OCI-LY3 (cell line): ENCODE data around the gene XRCC5.

Experiments
- EZH2phosphoT487 ChIP-seq: fragments of 200-600 bp; shearing (Covaris generic); IDR thresholded peaks from 2 replicates; pipeline ENCODE4 v1.6.1; 2018; ENCODE audit warnings: antibody characterized with exemption, mixed run types, low read depth
- TF ChIP-seq, protein P1 (sequence below): fragments of 200-600, 300-600 bp; sonication (generic); IDR thresholded peaks from 2 replicates; pipeline ENCODE4 v1.5.1; 2014; ENCODE audit warnings: antibody characterized with exemption, low read length, low read depth

DNA sequence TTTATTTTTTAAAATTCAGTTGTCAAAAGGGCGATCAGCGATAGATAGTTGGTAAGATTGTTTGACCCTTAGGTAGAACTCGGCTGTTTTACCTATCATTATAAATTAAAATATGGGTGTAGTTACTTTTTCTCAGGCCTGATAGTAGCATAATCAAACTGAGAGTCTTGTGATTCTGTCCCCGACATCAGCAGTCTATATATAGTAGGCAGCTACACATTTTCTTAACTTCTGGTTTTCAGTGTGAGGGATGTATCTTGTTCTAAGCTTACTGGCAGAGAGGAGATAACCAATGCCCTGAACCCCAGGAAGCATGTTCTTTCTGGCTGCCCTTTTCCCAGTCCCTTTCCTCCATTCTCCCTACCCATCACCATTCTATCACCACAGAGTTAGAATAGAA is 56.6 kb downstream of the XRCC5 start:
- TF ChIP-seq, protein P1, sequence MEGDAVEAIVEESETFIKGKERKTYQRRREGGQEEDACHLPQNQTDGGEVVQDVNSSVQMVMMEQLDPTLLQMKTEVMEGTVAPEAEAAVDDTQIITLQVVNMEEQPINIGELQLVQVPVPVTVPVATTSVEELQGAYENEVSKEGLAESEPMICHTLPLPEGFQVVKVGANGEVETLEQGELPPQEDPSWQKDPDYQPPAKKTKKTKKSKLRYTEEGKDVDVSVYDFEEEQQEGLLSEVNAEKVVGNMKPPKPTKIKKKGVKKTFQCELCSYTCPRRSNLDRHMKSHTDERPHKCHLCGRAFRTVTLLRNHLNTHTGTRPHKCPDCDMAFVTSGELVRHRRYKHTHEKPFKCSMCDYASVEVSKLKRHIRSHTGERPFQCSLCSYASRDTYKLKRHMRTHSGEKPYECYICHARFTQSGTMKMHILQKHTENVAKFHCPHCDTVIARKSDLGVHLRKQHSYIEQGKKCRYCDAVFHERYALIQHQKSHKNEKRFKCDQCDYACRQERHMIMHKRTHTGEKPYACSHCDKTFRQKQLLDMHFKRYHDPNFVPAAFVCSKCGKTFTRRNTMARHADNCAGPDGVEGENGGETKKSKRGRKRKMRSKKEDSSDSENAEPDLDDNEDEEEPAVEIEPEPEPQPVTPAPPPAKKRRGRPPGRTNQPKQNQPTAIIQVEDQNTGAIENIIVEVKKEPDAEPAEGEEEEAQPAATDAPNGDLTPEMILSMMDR: no peak
- no peak for TF ChIP-seq EZH2phosphoT487
